SK-N-SH treated with all-trans-retinoic acid at 6 μM for 48 hours (cell line): ENCODE measurements around the gene LIN7A.

Source experiments
- ATAC-seq: fragments of 200-7000 bp; cut with Tn5 transposase; 3 replicates; pipeline ENCODE4 v1.9.1; 2020; ENCODE audit warnings: mild to moderate bottlenecking, moderate library complexity
- ARNTL ChIP-seq: fragments of 450-650 bp; formaldehyde crosslinking; IDR thresholded peaks from 2 replicates; pipeline ENCODE4 v1.5.0; 2020; ENCODE audit warnings: low read depth, mild to moderate bottlenecking, moderate library complexity, borderline replicate concordance
- BACH2 ChIP-seq: fragments of 250-450 bp; sonication (Bioruptor Pico); IDR thresholded peaks from 2 replicates; pipeline ENCODE4 v1.9.0; 2021; ENCODE audit warnings: mild to moderate bottlenecking, borderline replicate concordance
- ESRRG ChIP-seq: fragments of 250-450 bp; sonication (Bioruptor Pico); IDR thresholded peaks from 2 replicates; pipeline ENCODE4 v1.6.1; 2021; ENCODE audit warnings: mild to moderate bottlenecking
- GLIS3 ChIP-seq: fragments of 250-450 bp; sonication (Bioruptor Pico); IDR thresholded peaks from 2 replicates; pipeline ENCODE4 v1.5.0; 2020; ENCODE audit warnings: mild to moderate bottlenecking, moderate library complexity
- ISL1 ChIP-seq: fragments of 250-450 bp; sonication (Bioruptor Pico); IDR thresholded peaks from 2 replicates; pipeline ENCODE4 v2.1.2; 2022; ENCODE audit warnings: mild to moderate bottlenecking, moderate library complexity
- OSR1 ChIP-seq: fragments of 250-450 bp; sonication (Bioruptor Pico); IDR thresholded peaks from 2 replicates; pipeline ENCODE4 v1.8.0; 2022; ENCODE audit warnings: moderate library complexity, mild to moderate bottlenecking, inconsistent platforms
- PATZ1 ChIP-seq: fragments of 250-450 bp; sonication (Bioruptor Pico); IDR thresholded peaks from 2 replicates; pipeline ENCODE4 v1.8.0; 2020; ENCODE audit warnings: mild to moderate bottlenecking, moderate library complexity, borderline replicate concordance
- PPARA ChIP-seq: fragments of 250-450 bp; sonication (Bioruptor Pico); IDR thresholded peaks from 2 replicates; pipeline ENCODE4 v1.5.0; 2020; ENCODE audit warnings: mild to moderate bottlenecking, borderline replicate concordance
- RARB ChIP-seq: fragments of 250-450 bp; sonication (Bioruptor Pico); IDR thresholded peaks from 2 replicates; pipeline ENCODE4 v1.8.0; 2021; ENCODE audit warnings: mild to moderate bottlenecking, moderate library complexity
- SNAI2 ChIP-seq: fragments of 250-450 bp; sonication (Bioruptor Pico); IDR thresholded peaks from 2 replicates; pipeline ENCODE4 v1.5.0; 2020; ENCODE audit warnings: mild to moderate bottlenecking, moderate library complexity
- TCF4 ChIP-seq: fragments of 250-450 bp; sonication (Bioruptor Pico); IDR thresholded peaks from 2 replicates; pipeline ENCODE4 v1.8.0; 2021; ENCODE audit warnings: mild to moderate bottlenecking, moderate library complexity, borderline replicate concordance
- TOX ChIP-seq: fragments of 250-450 bp; sonication (Bioruptor Pico); IDR thresholded peaks from 2 replicates; pipeline ENCODE4 v1.8.0; 2021; ENCODE audit warnings: mild to moderate bottlenecking, moderate library complexity, borderline replicate concordance
- TSHZ2 ChIP-seq: fragments of 250-450 bp; sonication (Bioruptor Pico); IDR thresholded peaks from 2 replicates; pipeline ENCODE4 v1.5.0; 2020; ENCODE audit warnings: mild to moderate bottlenecking, moderate library complexity
- ZC3H10 ChIP-seq: fragments of 250-450 bp; sonication (Bioruptor Pico); IDR thresholded peaks from 2 replicates; pipeline ENCODE4 v1.5.1; 2021; ENCODE audit warnings: mild to moderate bottlenecking, moderate library complexity
- ZFP3 ChIP-seq: fragments of 250-450 bp; sonication (Bioruptor Pico); IDR thresholded peaks from 2 replicates; pipeline ENCODE4 v1.5.0; 2020; ENCODE audit warnings: mild to moderate bottlenecking, moderate library complexity
- ZNF565 ChIP-seq: fragments of 450-650 bp; formaldehyde crosslinking; conservative IDR thresholded peaks from 2 replicates; pipeline ENCODE4 v1.5.0; 2020; ENCODE audit warnings: low read depth, mild to moderate bottlenecking, moderate library complexity
- ZNF70 ChIP-seq: fragments of 450-650 bp; formaldehyde crosslinking; IDR thresholded peaks from 2 replicates; pipeline ENCODE4 v1.5.0; 2020; ENCODE audit warnings: mild to moderate bottlenecking, moderate library complexity
- ZNF8 ChIP-seq: fragments of 450-650 bp; formaldehyde crosslinking; IDR thresholded peaks from 2 replicates; pipeline ENCODE4 v1.5.0; 2020; ENCODE audit warnings: mild to moderate bottlenecking, moderate library complexity
- TF ChIP-seq, protein P1 (sequence below): fragments of 250-450 bp; sonication (Bioruptor Pico); IDR thresholded peaks from 2 replicates; pipeline ENCODE4 v1.5.1; 2020; ENCODE audit warnings: low read depth, mild to moderate bottlenecking, moderate library complexity
- TF ChIP-seq, protein P2 (sequence below): fragments of 250-450 bp; sonication (Bioruptor Pico); IDR thresholded peaks from 2 replicates; pipeline ENCODE4 v1.5.1; 2021; ENCODE audit warnings: mild to moderate bottlenecking, moderate library complexity
- TF ChIP-seq, protein P3 (sequence below): fragments of 250-450 bp; sonication (Bioruptor Pico); IDR thresholded peaks from 2 replicates; pipeline ENCODE4 v1.8.0; 2021; ENCODE audit warnings: low read depth, mild to moderate bottlenecking, moderate library complexity, borderline replicate concordance

The LIN7A gene

GRCh38 chr12:80920006-80920405 is 17.7 kb downstream of the LIN7A start:
- no peak for ATAC-seq
- no peak for TF ChIP-seq TOX (CRISPR knock-in tag)
- TF ChIP-seq TCF4 = no peak
- TF ChIP-seq, protein P1, sequence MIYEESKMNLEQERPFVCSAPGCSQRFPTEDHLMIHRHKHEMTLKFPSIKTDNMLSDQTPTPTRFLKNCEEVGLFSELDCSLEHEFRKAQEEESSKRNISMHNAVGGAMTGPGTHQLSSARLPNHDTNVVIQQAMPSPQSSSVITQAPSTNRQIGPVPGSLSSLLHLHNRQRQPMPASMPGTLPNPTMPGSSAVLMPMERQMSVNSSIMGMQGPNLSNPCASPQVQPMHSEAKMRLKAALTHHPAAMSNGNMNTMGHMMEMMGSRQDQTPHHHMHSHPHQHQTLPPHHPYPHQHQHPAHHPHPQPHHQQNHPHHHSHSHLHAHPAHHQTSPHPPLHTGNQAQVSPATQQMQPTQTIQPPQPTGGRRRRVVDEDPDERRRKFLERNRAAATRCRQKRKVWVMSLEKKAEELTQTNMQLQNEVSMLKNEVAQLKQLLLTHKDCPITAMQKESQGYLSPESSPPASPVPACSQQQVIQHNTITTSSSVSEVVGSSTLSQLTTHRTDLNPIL (CRISPR knock-in tag) = no peak
- TF ChIP-seq ZFP3 (CRISPR knock-in tag) = no peak
- no peak for TF ChIP-seq PPARA (CRISPR knock-in tag)
- TF ChIP-seq, protein P2, sequence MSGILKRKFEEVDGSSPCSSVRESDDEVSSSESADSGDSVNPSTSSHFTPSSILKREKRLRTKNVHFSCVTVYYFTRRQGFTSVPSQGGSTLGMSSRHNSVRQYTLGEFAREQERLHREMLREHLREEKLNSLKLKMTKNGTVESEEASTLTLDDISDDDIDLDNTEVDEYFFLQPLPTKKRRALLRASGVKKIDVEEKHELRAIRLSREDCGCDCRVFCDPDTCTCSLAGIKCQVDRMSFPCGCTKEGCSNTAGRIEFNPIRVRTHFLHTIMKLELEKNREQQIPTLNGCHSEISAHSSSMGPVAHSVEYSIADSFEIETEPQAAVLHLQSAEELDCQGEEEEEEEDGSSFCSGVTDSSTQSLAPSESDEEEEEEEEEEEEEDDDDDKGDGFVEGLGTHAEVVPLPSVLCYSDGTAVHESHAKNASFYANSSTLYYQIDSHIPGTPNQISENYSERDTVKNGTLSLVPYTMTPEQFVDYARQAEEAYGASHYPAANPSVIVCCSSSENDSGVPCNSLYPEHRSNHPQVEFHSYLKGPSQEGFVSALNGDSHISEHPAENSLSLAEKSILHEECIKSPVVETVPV (CRISPR knock-in tag) = no peak
- no peak for TF ChIP-seq OSR1 (CRISPR knock-in tag)
- TF ChIP-seq SNAI2 (CRISPR knock-in tag) = no peak

- no peak for ATAC-seq
- no peak for TF ChIP-seq ESRRG (CRISPR knock-in tag)
- TF ChIP-seq TCF4 = no peak
- no peak for TF ChIP-seq OSR1 (CRISPR knock-in tag)
- TF ChIP-seq TSHZ2 (CRISPR knock-in tag) = no peak
- TF ChIP-seq, protein P3, sequence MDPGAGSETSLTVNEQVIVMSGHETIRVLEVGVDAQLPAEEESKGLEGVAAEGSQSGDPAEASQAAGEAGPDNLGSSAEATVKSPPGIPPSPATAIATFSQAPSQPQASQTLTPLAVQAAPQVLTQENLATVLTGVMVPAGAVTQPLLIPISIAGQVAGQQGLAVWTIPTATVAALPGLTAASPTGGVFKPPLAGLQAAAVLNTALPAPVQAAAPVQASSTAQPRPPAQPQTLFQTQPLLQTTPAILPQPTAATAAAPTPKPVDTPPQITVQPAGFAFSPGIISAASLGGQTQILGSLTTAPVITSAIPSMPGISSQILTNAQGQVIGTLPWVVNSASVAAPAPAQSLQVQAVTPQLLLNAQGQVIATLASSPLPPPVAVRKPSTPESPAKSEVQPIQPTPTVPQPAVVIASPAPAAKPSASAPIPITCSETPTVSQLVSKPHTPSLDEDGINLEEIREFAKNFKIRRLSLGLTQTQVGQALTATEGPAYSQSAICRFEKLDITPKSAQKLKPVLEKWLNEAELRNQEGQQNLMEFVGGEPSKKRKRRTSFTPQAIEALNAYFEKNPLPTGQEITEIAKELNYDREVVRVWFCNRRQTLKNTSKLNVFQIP (CRISPR knock-in tag) = no peak
These were observed 20.1 kb downstream of the LIN7A start for GRCh38 chr12:80917651-80918050.

DNA sequence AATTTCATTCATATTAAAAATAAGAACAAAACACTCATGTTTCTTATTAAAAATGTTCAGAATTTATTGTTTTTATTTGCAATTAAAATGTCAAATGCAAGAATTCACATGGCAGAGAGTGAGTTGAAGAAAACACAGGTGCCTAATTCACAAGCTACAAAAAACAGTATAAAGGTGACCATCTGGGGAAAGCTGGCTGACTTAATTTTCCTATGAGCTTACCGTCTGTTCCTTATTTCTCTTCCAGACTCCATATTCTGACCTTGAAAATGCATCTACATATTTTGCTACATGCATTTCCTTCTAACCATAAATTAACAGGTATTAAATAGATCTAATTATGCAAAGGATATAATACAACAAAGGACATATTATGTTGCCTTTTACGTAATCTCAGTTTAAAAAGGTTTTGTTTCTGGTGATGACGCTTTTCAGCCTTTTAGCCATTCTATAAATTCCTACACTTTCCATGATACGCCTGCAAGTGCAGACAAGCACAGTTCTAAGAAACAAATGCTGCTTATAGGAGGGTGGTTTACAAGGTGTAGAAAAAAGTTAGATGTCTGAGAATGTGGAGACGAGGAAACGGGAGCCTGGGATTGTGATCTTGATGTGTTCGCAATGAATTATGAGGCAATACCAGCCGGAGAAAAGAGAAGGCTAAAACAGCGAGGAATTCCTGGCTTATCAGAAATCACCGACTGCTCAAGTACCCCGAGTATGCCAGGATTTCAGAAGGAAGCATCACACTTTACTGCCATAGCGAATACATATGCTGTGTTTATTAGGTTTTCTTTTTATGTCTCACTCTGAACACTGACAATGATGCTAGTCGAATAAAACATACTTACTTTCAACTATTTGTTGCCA is 24.6 kb downstream of the LIN7A start:
- no peak for ATAC-seq
- TF ChIP-seq ZC3H10 = no peak
- TF ChIP-seq GLIS3 (CRISPR knock-in tag) = no peak
- TF ChIP-seq OSR1 (CRISPR knock-in tag) = no peak
- TF ChIP-seq BACH2 (CRISPR knock-in tag) = no peak
- no peak for TF ChIP-seq PPARA (CRISPR knock-in tag)
- TF ChIP-seq, protein P3 (CRISPR knock-in tag) = no peak
- TF ChIP-seq ZNF8 (CRISPR knock-in tag) = no peak
- TF ChIP-seq ZFP3 (CRISPR knock-in tag) = no peak
- TF ChIP-seq, protein P2 (CRISPR knock-in tag) = no peak
- no peak for TF ChIP-seq ZNF565 (CRISPR knock-in tag)
- no peak for TF ChIP-seq SNAI2 (CRISPR knock-in tag)
- TF ChIP-seq RARB (CRISPR knock-in tag) = no peak
- TF ChIP-seq, protein P1 (CRISPR knock-in tag) = no peak
- TF ChIP-seq ESRRG (CRISPR knock-in tag) = no peak
- TF ChIP-seq TOX (CRISPR knock-in tag) = no peak
- no peak for TF ChIP-seq ZNF70 (CRISPR knock-in tag)
- no peak for TF ChIP-seq ARNTL (CRISPR knock-in tag)
- TF ChIP-seq ISL1 (CRISPR knock-in tag) = no peak
- no peak for TF ChIP-seq PATZ1 (CRISPR knock-in tag)
